HCEC 1CT (cell line): ENCODE results near the gene MRPS25.

Experiments
- DNase-seq: peaks from one replicate; pipeline ENCODE4 v3.0.0-alpha.2; 2017

Gene MRPS25

GRCh38 chr3:15064835-15065549, at the start of gene MRPS25:
Gene MRPS25 (minus strand): TSS chr3:15065315. CDS start chr3:15065194, 121 bp downstream.
- DNase-seq, result peak; percentile 95

GRCh38 chr3:15113884-15114283, 48.8 kb upstream of the MRPS25 start:
- DNase-seq, result no peak

GRCh38 chr3:15113471-15113870, 48.4 kb upstream of the MRPS25 start:
- no peak for DNase-seq

- DNase-seq, result no peak
Measured at GRCh38 chr3:15112011-15112410, 46.9 kb upstream of the MRPS25 start.

- no peak for DNase-seq
Measured at GRCh38 chr3:15110206-15110605, 45.1 kb upstream of the MRPS25 start.

- no peak for DNase-seq
Measured at GRCh38 chr3:15108869-15109268, 43.8 kb upstream of the MRPS25 start.

- peak; percentile 60 for DNase-seq
Measured at GRCh38 chr3:15108082-15108545, 43.0 kb upstream of the MRPS25 start.

- no peak for DNase-seq
Measured at GRCh38 chr3:15107075-15107947, 42.2 kb upstream of the MRPS25 start.

GRCh38 chr3:15102836-15103235, 37.7 kb upstream of the MRPS25 start:
- peak; percentile 18 for DNase-seq

- no peak for DNase-seq
Measured at GRCh38 chr3:15102256-15102655, 37.1 kb upstream of the MRPS25 start.

- DNase-seq, result no peak
Measured at GRCh38 chr3:15099364-15100098, 34.4 kb upstream of the MRPS25 start.

GRCh38 chr3:15098503-15099363, 33.6 kb upstream of the MRPS25 start, which contains the start of gene RBSN:
Gene RBSN (minus strand): TSS chr3:15099148. CDS start chr3:15096120, 3,028 bp downstream.
- DNase-seq, result peak; percentile 94

GRCh38 chr3:15097891-15098290, 32.8 kb upstream of the MRPS25 start:
- no peak for DNase-seq

GRCh38 chr3:15096046-15096445, 30.9 kb upstream of the MRPS25 start:
- no peak for DNase-seq

- DNase-seq, result no peak
Measured at GRCh38 chr3:15094187-15094875, 29.2 kb upstream of the MRPS25 start.

GRCh38 chr3:15092686-15093085, 27.6 kb upstream of the MRPS25 start:
- no peak for DNase-seq

- no peak for DNase-seq
Measured at GRCh38 chr3:15091575-15091974, 26.5 kb upstream of the MRPS25 start.

- DNase-seq, result no peak
Measured at GRCh38 chr3:15089201-15089600, 24.1 kb upstream of the MRPS25 start.

- DNase-seq, result no peak
Measured at GRCh38 chr3:15086699-15087098, 21.6 kb upstream of the MRPS25 start.

GRCh38 chr3:15086263-15086662, 21.1 kb upstream of the MRPS25 start:
- no peak for DNase-seq

- no peak for DNase-seq
Measured at GRCh38 chr3:15083252-15083651, 18.1 kb upstream of the MRPS25 start.
